Dermis blood vessel endothelial cell (primary cell): Measurements from ENCODE around the gene KIRREL3. TPM values are rescaled to one million over a fixed set of nuclear protein-coding genes. Genes with fewer than 3 reads are reported as not detected.
"Not testable (repeated sequence)": the region's sequence is repeated elsewhere in the genome, so short reads cannot be mapped to it uniquely, and the experiment has no call there.

Experiments
- DNase-seq: peaks from one replicate; pipeline ENCODE4 v3.0.0; 2010
- total RNA-seq: library from RNA; depleted of rRNA; stranded (reverse); fragments of >200 nt; gene quantifications from 2 replicates; pipeline ENCODE4 v1.2.3, GENCODE V29; 2014

Gene KIRREL3
- total RNA-seq, 1 donor from 2014 or later = not detected

GRCh38 chr11:126394036-126394435 lies 606.5 kb downstream of the KIRREL3 start:
- DNase-seq = no peak

DNA sequence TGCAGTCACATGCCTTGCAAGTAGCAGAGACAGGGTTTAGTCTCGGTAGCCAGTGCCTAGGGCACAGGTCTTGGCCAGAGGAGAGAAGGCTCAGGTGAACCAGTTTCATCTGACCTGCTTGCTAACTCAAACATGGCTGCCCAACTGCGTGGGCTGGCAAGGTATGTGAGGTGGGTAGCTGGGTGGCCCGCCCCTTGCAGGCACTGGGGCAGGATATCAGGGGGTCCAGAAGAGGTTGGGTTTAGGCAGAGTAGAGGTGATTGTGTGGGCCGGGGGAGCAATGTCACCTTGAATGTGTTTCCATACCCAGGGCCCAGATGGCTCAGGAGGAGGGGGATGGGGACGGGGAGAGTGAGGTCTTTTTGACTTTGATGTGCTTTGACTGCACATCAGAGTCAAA lies 607.4 kb downstream of the KIRREL3 start:
- DNase-seq = no peak

- no peak for DNase-seq
Measured at GRCh38 chr11:126392633-126393013, 607.9 kb downstream of the KIRREL3 start.

GRCh38 chr11:126391970-126392632 lies 608.5 kb downstream of the KIRREL3 start:
- DNase-seq = peak; percentile 23

GRCh38 chr11:126391286-126391954 lies 609.1 kb downstream of the KIRREL3 start:
- DNase-seq = no peak

- no peak for DNase-seq
Measured at GRCh38 chr11:126390272-126390867, 610.2 kb downstream of the KIRREL3 start.

DNA sequence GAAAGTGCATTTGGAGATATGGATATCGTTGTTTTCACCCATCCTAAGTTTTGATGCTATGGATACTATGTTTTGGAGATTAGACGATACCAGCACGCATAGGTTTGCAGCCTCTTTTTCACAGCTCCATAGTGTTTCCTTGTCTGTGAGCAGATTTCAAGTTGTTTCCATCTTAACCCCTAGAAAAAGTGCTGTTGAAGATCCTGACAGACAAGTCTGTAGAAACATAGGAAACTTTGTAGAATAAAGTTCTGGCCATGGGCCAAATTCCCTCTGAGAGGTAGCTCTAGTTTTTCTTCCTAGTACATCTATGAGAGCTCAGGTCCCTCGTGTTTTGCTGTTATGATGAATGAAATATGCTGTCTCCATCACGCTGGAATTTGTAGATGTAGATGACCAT lies 612.7 kb downstream of the KIRREL3 start:
- no peak for DNase-seq

DNA sequence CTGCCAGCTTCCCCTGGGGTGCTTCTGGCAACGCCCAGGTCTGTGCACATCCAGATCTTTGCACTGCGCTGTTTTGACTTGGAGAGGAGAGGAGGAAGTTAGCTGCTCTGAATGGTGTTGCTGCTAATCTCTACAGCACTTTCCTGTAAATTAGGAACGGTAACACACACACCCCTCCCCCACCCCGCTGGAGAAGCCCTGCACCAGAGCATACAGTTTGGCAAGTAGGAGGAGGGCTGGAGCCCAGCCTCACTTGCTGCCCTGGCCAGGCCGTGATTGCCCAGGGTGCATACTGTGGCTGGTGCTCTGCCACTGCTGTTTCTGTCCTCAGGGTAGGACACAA lies 613.9 kb downstream of the KIRREL3 start:
- not testable (repeated sequence) for DNase-seq

DNA sequence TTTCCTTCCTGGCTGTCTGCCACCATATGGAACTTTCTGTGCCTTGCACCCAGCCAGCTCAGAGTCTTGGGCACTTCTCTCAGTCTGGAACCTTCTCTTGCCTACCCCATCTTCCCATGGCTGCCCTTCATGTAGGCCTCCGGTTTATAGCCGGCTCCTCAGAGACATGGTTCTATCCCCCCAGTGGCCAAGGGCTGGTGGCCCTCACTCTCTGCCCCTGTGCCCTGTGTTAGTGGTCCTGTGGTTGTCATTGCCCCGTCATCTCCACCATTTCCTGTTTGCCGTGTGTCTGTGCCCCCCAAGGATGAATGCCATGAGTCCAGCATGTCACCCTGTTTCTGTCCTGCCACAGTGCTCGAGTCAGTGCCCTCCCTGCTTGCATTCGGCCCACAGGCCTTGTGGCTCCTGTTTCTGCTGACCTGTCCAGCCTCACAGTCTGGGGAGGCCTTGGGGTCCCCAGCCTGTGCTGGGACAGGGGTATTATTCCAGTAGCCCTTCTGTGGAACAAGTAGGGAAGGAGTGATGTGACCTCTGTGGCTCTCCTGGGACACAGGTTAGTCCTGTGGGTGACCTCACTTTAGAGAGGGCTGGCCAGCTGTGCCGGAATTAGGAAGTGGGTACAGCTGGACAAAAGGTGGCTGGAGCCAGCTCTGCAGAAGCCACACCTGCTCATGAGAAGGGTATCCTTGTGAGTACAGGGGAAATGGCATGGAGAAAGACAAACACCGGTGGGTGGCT lies 614.4 kb downstream of the KIRREL3 start:
- no peak for DNase-seq

GRCh38 chr11:126384449-126385070 lies 616.0 kb downstream of the KIRREL3 start:
- DNase-seq = no peak

- DNase-seq = no peak
Measured at GRCh38 chr11:126383339-126384335, 616.9 kb downstream of the KIRREL3 start.

DNA sequence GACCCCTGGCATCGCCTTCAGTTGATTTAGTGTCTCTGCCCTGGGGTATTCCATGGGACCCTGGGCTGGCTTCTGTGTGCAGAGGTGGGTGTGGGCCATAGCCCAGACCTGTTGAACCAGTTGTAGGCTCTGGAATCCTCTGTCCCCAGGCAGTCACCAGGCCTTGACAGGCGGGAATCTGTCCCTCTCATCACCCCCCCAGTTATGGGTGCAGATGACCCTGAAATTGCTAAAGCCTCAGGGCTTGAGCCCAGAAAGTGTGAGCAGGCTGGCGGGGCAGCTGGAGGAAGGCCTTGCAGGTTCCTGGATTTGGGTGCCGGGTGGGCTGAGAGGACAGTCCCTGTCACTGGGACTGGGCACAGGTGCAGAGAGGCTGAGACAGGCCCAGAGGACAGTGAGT lies 617.9 kb downstream of the KIRREL3 start:
- not testable (repeated sequence) for DNase-seq

DNA sequence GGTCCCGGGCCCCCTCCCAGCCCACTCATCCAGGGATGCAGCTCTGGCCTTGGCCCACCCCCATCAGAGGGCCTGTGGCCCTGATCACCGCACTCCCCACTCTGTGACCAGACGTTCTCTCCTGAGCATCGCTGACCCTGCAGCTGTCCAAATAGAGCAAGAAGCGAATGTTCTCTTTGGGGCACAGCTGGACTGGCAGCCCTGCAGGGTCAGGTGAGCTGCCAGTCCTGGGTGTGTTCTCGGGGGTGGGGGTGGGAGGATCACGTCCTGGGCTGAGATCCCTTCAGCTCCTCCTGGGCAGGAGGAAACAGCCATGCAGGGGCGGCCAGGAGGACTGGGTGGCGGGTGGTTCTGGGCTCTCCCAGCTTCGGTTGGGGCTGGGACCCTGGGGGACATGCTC lies 618.6 kb downstream of the KIRREL3 start:
- DNase-seq = not testable (repeated sequence)

- no peak for DNase-seq
Measured at GRCh38 chr11:126380909-126381308, 619.7 kb downstream of the KIRREL3 start.

GRCh38 chr11:126378763-126379162 lies 621.8 kb downstream of the KIRREL3 start:
- DNase-seq = peak; percentile 49

GRCh38 chr11:126375726-126376125 lies 624.8 kb downstream of the KIRREL3 start:
- peak; percentile 18 for DNase-seq

- not testable (repeated sequence) for DNase-seq
Measured at GRCh38 chr11:126374562-126375300, 625.8 kb downstream of the KIRREL3 start.

- DNase-seq = not testable (repeated sequence)
Measured at GRCh38 chr11:126373389-126374066, 627.0 kb downstream of the KIRREL3 start.
